ENCODE measurements around the gene NAGLU. TPM values are rescaled to one million over a fixed set of nuclear protein-coding genes. Genes with fewer than 3 reads are reported as not detected.

Gene NAGLU
- total and polyA plus RNA-seq, 2 of the 13 experiments (the other 11 are each of a cell fraction or from before 2014, with no cell fraction given) = 28.2 to 40.1 TPM

DNA sequence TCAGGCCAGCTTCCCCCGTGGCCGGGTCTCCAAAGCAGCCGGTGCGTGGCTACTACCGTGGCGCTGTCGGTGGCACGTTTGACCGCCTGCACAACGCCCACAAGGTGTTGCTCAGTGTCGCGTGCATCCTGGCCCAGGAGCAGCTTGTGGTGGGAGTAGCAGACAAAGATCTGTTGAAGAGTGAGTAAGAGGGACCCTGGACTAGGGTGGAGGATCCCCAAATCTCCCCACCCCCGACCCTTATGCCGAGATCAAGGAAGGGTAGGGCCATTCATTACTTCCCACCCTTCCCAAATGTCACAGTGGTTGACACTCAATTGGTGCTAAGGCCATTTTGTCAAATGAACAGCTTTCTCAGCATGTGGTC, 27.1 kb downstream of the NAGLU start (continued):
- TF ChIP-seq ZNF639 (CRISPR knock-in tag; conservative IDR thresholded peaks at IDR 0.05) (no peak), SOX6 (IDR thresholded peaks at IDR 0.05) (no peak), SOX6 (CRISPR knock-in tag; IDR thresholded peaks at IDR 0.05) (no peak), PATZ1 (CRISPR knock-in tag; IDR thresholded peaks at IDR 0.05) (no peak), KLF9 (CRISPR knock-in tag; IDR thresholded peaks at IDR 0.05; ENCODE audit: low read depth) (no peak), MAZ (IDR thresholded peaks at IDR 0.05; ENCODE audit: borderline replicate concordance, low read depth, low read length) (no peak), MAZ (CRISPR knock-in tag; IDR thresholded peaks at IDR 0.05; ENCODE audit: low read depth) (0 out of 2 replicates have a peak, but pooled peaks have one; percentile 14), SP1 (IDR thresholded peaks at IDR 0.05) (no peak), SP1 (CRISPR knock-in tag; IDR thresholded peaks at IDR 0.05) (0 out of 2 replicates have a peak, but pooled peaks have one; percentile 27), ZBTB21 (CRISPR knock-in tag; IDR thresholded peaks at IDR 0.05) (no peak), ARID5B (CRISPR knock-in tag; IDR thresholded peaks at IDR 0.05) (no peak), RXRB (CRISPR knock-in tag; IDR thresholded peaks at IDR 0.05; ENCODE audit: borderline replicate concordance) (no peak), JUNB (CRISPR knock-in tag; IDR thresholded peaks at IDR 0.05; ENCODE audit: borderline replicate concordance) (no peak), IRF2 (CRISPR knock-in tag; IDR thresholded peaks at IDR 0.05) (no peak), HDAC6 (IDR thresholded peaks at IDR 0.05; ENCODE audit: low read depth, low read length) (no peak), ZFP82 (CRISPR knock-in tag; IDR thresholded peaks at IDR 0.05; ENCODE audit: borderline replicate concordance) (no peak)
- TF ChIP-seq, protein P1, sequence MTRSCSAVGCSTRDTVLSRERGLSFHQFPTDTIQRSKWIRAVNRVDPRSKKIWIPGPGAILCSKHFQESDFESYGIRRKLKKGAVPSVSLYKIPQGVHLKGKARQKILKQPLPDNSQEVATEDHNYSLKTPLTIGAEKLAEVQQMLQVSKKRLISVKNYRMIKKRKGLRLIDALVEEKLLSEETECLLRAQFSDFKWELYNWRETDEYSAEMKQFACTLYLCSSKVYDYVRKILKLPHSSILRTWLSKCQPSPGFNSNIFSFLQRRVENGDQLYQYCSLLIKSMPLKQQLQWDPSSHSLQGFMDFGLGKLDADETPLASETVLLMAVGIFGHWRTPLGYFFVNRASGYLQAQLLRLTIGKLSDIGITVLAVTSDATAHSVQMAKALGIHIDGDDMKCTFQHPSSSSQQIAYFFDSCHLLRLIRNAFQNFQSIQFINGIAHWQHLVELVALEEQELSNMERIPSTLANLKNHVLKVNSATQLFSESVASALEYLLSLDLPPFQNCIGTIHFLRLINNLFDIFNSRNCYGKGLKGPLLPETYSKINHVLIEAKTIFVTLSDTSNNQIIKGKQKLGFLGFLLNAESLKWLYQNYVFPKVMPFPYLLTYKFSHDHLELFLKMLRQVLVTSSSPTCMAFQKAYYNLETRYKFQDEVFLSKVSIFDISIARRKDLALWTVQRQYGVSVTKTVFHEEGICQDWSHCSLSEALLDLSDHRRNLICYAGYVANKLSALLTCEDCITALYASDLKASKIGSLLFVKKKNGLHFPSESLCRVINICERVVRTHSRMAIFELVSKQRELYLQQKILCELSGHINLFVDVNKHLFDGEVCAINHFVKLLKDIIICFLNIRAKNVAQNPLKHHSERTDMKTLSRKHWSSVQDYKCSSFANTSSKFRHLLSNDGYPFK (CRISPR knock-in tag; IDR thresholded peaks at IDR 0.05; ENCODE audit: borderline replicate concordance) = no peak
- TF ChIP-seq, protein P2, sequence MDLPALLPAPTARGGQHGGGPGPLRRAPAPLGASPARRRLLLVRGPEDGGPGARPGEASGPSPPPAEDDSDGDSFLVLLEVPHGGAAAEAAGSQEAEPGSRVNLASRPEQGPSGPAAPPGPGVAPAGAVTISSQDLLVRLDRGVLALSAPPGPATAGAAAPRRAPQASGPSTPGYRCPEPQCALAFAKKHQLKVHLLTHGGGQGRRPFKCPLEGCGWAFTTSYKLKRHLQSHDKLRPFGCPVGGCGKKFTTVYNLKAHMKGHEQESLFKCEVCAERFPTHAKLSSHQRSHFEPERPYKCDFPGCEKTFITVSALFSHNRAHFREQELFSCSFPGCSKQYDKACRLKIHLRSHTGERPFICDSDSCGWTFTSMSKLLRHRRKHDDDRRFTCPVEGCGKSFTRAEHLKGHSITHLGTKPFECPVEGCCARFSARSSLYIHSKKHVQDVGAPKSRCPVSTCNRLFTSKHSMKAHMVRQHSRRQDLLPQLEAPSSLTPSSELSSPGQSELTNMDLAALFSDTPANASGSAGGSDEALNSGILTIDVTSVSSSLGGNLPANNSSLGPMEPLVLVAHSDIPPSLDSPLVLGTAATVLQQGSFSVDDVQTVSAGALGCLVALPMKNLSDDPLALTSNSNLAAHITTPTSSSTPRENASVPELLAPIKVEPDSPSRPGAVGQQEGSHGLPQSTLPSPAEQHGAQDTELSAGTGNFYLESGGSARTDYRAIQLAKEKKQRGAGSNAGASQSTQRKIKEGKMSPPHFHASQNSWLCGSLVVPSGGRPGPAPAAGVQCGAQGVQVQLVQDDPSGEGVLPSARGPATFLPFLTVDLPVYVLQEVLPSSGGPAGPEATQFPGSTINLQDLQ (CRISPR knock-in tag; IDR thresholded peaks at IDR 0.05) = no peak

Data from HepG2 (cell line).